Rectal smooth muscle tissue (tissue), 1 donor: Measurements from ENCODE around the gene KLF15.
A peak's percentile ranks its signal among the peaks of the same experiment; 100 is the strongest.

Experiments used
- H3K27ac ChIP-seq: one replicate; pipeline ENCODE4 v1.7.0; 2013; ENCODE audit warnings: low read depth, low read length, inconsistent platforms
- H3K27me3 ChIP-seq: one replicate; pipeline ENCODE4 v1.7.0; 2013; ENCODE audit warnings: low read length; ENCODE audit not compliant: control insufficient read depth, insufficient read depth
- H3K36me3 ChIP-seq: one replicate; pipeline ENCODE4 v1.7.0; 2013; ENCODE audit warnings: low read length; ENCODE audit not compliant: control insufficient read depth, insufficient read depth
- H3K4me1 ChIP-seq: one replicate; pipeline ENCODE4 v1.7.0; 2013; ENCODE audit warnings: low read length; ENCODE audit not compliant: control insufficient read depth, insufficient read depth
- H3K4me3 ChIP-seq: one replicate; pipeline ENCODE4 v1.7.0; 2013; ENCODE audit warnings: low read length
- H3K9ac ChIP-seq: one replicate; pipeline ENCODE4 v1.7.0; 2013; ENCODE audit warnings: low read length

KLF15 gene

GRCh38 chr3:126354776-126355175 is 2.4 kb downstream of the KLF15 start:
- Histone ChIP-seq H3K27me3 (peaks cover 5% of the 10 kb centered on the region), H3K36me3 (no peaks in the 10 kb centered on the region), H3K4me3 (no peak overlapping the region), H3K27ac (peak overlapping the region; percentile 6), H3K9ac (no peak overlapping the region), H3K4me1 (peaks cover 6% of the 10 kb centered on the region)

- H3K9ac ChIP-seq: no peak overlapping the region
- H3K4me3 ChIP-seq: no peak overlapping the region
- peaks cover 6% of the 10 kb centered on the region for H3K4me1 ChIP-seq
- H3K27ac ChIP-seq: no peak overlapping the region
- no peaks in the 10 kb centered on the region for H3K36me3 ChIP-seq
- H3K27me3 ChIP-seq: peaks cover 5% of the 10 kb centered on the region
These were observed 3.4 kb downstream of the KLF15 start for GRCh38 chr3:126353694-126354321.

GRCh38 chr3:126352476-126353454 is 4.4 kb downstream of the KLF15 start:
- peaks cover 6% of the 10 kb centered on the region for H3K4me1 ChIP-seq
- no peak overlapping the region for H3K27ac ChIP-seq
- no peaks in the 10 kb centered on the region for H3K27me3 ChIP-seq
- H3K4me3 ChIP-seq: no peak overlapping the region
- no peak overlapping the region for H3K9ac ChIP-seq
- H3K36me3 ChIP-seq: no peaks in the 10 kb centered on the region

GRCh38 chr3:126351771-126352475 is 5.3 kb downstream of the KLF15 start:
- H3K4me1 ChIP-seq: peaks cover 6% of the 10 kb centered on the region
- H3K9ac ChIP-seq: no peak overlapping the region
- no peak overlapping the region for H3K4me3 ChIP-seq
- H3K27me3 ChIP-seq: no peaks in the 10 kb centered on the region
- no peak overlapping the region for H3K27ac ChIP-seq
- H3K36me3 ChIP-seq: no peaks in the 10 kb centered on the region

GRCh38 chr3:126351086-126351770 is 6.0 kb downstream of the KLF15 start:
- Histone ChIP-seq H3K27ac (no peak overlapping the region), H3K27me3 (no peaks in the 10 kb centered on the region), H3K9ac (no peak overlapping the region), H3K4me3 (no peak overlapping the region), H3K4me1 (peaks cover 5% of the 10 kb centered on the region), H3K36me3 (no peaks in the 10 kb centered on the region)

- H3K4me3 ChIP-seq: no peak overlapping the region
- no peaks in the 10 kb centered on the region for H3K27me3 ChIP-seq
- no peaks in the 10 kb centered on the region for H3K36me3 ChIP-seq
- peaks cover 3% of the 10 kb centered on the region for H3K4me1 ChIP-seq
- no peak overlapping the region for H3K27ac ChIP-seq
- no peak overlapping the region for H3K9ac ChIP-seq
These were observed 6.6 kb downstream of the KLF15 start for GRCh38 chr3:126350502-126351085.

GRCh38 chr3:126349611-126350501 is 7.4 kb downstream of the KLF15 start:
- H3K36me3 ChIP-seq: no peaks in the 10 kb centered on the region
- H3K4me3 ChIP-seq: no peak overlapping the region
- no peaks in the 10 kb centered on the region for H3K27me3 ChIP-seq
- no peak overlapping the region for H3K9ac ChIP-seq
- no peaks in the 10 kb centered on the region for H3K4me1 ChIP-seq
- no peak overlapping the region for H3K27ac ChIP-seq

GRCh38 chr3:126349071-126349470 is 8.1 kb downstream of the KLF15 start:
- H3K4me3 ChIP-seq: no peak overlapping the region
- H3K27ac ChIP-seq: no peak overlapping the region
- H3K9ac ChIP-seq: no peak overlapping the region
- H3K4me1 ChIP-seq: no peaks in the 10 kb centered on the region
- H3K27me3 ChIP-seq: no peaks in the 10 kb centered on the region
- no peaks in the 10 kb centered on the region for H3K36me3 ChIP-seq

- Histone ChIP-seq H3K4me3 (no peak overlapping the region), H3K36me3 (no peaks in the 10 kb centered on the region), H3K4me1 (no peaks in the 10 kb centered on the region), H3K27ac (peak overlapping the region; percentile 16), H3K27me3 (no peaks in the 10 kb centered on the region), H3K9ac (no peak overlapping the region)
These were observed 8.8 kb downstream of the KLF15 start for GRCh38 chr3:126348308-126348920.

GRCh38 chr3:126347543-126348161 is 9.6 kb downstream of the KLF15 start:
- Histone ChIP-seq H3K9ac (no peak overlapping the region), H3K4me3 (no peak overlapping the region), H3K4me1 (no peaks in the 10 kb centered on the region), H3K27ac (peak overlapping the region; percentile 16), H3K27me3 (no peaks in the 10 kb centered on the region), H3K36me3 (no peaks in the 10 kb centered on the region)
